ENCODE results near the gene LRRC26.

GRCh38 chr9:137138722-137139467, 31.0 kb downstream of the LRRC26 start, which contains the start of gene GRIN1:
- TF ChIP-seq REST (IDR thresholded peaks at IDR 0.05; ENCODE audit: low read depth) (no peak; the same call in 1 of the 2 replicates), CEBPB (IDR thresholded peaks at IDR 0.05; ENCODE audit: low read depth) (no peak), EZH2 (IDR thresholded peaks at IDR 0.05) (no peak), POLR2A (IDR thresholded peaks at IDR 0.05; ENCODE audit: borderline replicate concordance, extremely low read depth, insufficient read depth, insufficient read length) (no peak)
- TF ChIP-seq, protein P1, sequence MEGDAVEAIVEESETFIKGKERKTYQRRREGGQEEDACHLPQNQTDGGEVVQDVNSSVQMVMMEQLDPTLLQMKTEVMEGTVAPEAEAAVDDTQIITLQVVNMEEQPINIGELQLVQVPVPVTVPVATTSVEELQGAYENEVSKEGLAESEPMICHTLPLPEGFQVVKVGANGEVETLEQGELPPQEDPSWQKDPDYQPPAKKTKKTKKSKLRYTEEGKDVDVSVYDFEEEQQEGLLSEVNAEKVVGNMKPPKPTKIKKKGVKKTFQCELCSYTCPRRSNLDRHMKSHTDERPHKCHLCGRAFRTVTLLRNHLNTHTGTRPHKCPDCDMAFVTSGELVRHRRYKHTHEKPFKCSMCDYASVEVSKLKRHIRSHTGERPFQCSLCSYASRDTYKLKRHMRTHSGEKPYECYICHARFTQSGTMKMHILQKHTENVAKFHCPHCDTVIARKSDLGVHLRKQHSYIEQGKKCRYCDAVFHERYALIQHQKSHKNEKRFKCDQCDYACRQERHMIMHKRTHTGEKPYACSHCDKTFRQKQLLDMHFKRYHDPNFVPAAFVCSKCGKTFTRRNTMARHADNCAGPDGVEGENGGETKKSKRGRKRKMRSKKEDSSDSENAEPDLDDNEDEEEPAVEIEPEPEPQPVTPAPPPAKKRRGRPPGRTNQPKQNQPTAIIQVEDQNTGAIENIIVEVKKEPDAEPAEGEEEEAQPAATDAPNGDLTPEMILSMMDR (IDR thresholded peaks at IDR 0.05 in 2 of 3, conservative IDR thresholded peaks at IDR 0.05 in 1 of 3; ENCODE audit: borderline replicate concordance in 1 of 3, insufficient read depth in 1 of 3, low read depth in 2 of 3, low read length in 2 of 3), result no peak

All from HCT116 (cell line).